Measurements from ENCODE around the gene NEDD4L. TPM values are rescaled to one million over a fixed set of nuclear protein-coding genes. Genes with fewer than 3 reads are reported as not detected.
"Not testable (repeated sequence)": the region's sequence is repeated elsewhere in the genome, so short reads cannot be mapped to it uniquely, and the experiment has no call there.

The NEDD4L gene
- total and polyA plus RNA-seq, 2 experiments from 2014 or later, result 36.2 to 72.3 TPM

DNA sequence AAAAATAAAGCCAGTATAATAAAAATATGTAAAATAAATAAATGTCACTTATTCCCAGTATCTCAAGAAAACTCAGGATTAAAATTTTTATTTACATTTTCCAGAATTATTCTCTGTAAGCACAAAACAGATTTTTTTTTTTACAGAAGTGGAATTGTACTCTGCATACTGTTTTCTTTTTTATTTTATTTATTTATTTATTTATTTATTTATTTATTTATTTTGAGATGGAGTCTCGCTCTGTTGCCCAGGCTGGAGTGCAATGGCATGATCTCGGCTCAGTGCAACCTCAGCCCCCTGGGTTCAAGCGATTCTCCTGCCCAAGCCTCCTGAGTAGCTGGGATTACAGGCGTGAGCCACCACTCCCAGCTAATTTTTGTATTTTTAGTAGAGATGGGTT is 336.1 kb downstream of the NEDD4L start:
- H3K4me3 ChIP-seq; H3K9me3 Mint-ChIP-seq; H3K4me3 Mint-ChIP-seq; H3K27ac Mint-ChIP-seq; H4K20me1 ChIP-seq (replicated peaks; ENCODE audit: insufficient read depth); H3K4me1 ChIP-seq (ENCODE audit: insufficient read depth); H3K27me3 Mint-ChIP-seq (ENCODE audit: insufficient read depth, low read depth, poor library complexity); H3K36me3 ChIP-seq (ENCODE audit: insufficient read depth); H3K4me2 ChIP-seq; H3K27me3 ChIP-seq (ENCODE audit: insufficient read depth); H2AFZ ChIP-seq; H3K27ac ChIP-seq (ENCODE audit: low read depth); ATAC-seq; H3F3A ChIP-seq (replicated peaks; ENCODE audit: low read depth); H3K79me2 ChIP-seq (replicated peaks; ENCODE audit: insufficient read depth); H3K9me2 ChIP-seq (ENCODE audit: insufficient read depth); H3K4me1 Mint-ChIP-seq; DNase-seq (ENCODE audit: low spot score): not testable (repeated sequence)
- H3K36me3 Mint-ChIP-seq (ENCODE audit: low read depth), result peaks cover 40% of the 10 kb centered on the region

DNA sequence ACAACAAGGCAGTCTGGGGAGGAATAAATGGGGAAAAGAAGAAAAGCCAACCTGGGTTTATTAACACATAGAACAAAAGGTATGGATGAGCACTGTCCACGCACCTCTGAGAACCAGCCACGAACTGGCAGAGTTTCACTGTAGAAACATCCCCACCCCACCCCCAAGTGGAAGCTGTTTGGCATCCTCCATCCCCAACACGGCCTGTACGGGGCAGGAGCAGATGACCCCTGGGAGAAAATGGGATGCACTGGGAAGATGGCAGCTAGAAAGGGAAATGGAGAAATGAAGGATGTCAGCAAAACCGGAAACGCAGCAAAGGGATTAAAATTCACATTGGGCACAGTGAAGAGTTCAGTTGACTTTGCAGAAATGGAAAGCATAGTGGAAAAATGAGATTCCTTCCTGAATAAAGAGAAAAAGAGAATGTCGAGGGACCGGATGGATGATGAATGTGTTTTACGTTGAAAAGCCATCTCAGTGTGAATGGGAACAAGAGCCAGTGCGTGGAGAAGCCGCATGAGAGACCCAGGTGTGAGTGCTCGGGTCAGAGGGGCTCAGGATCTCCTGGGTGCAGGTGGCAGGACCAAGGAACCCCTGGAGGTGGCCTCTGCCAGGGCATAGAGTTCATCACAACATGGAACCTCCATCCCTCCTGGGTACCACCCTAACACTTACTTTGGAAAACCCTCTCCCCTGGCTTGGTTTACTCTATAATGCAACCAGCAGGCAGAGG is 337.8 kb downstream of the NEDD4L start:
- Histone ChIP-seq H3K4me2 (no peak overlapping the region), H3K4me1 (ENCODE audit: insufficient read depth) (no peaks in the 10 kb centered on the region; the same call in 1 of the 2 replicates), H3K9me2 (ENCODE audit: insufficient read depth) (no peaks in the 10 kb centered on the region), H2AFZ (no peak overlapping the region), H3K27ac (ENCODE audit: low read depth) (no peak overlapping the region), H3K79me2 (replicated peaks; ENCODE audit: insufficient read depth) (no peaks in the 10 kb centered on the region), H3K27me3 (ENCODE audit: insufficient read depth) (no peaks in the 10 kb centered on the region), H3F3A (replicated peaks; ENCODE audit: low read depth) (no peaks in the 10 kb centered on the region), H3K36me3 (ENCODE audit: insufficient read depth) (no peaks in the 10 kb centered on the region; the same call in none of the 2 replicates), H4K20me1 (replicated peaks; ENCODE audit: insufficient read depth) (no peaks in the 10 kb centered on the region), H3K4me3 (no peak overlapping the region)
- H3K36me3 Mint-ChIP-seq (ENCODE audit: low read depth), result peaks cover 32% of the 10 kb centered on the region
- TF ChIP-seq, protein P1, sequence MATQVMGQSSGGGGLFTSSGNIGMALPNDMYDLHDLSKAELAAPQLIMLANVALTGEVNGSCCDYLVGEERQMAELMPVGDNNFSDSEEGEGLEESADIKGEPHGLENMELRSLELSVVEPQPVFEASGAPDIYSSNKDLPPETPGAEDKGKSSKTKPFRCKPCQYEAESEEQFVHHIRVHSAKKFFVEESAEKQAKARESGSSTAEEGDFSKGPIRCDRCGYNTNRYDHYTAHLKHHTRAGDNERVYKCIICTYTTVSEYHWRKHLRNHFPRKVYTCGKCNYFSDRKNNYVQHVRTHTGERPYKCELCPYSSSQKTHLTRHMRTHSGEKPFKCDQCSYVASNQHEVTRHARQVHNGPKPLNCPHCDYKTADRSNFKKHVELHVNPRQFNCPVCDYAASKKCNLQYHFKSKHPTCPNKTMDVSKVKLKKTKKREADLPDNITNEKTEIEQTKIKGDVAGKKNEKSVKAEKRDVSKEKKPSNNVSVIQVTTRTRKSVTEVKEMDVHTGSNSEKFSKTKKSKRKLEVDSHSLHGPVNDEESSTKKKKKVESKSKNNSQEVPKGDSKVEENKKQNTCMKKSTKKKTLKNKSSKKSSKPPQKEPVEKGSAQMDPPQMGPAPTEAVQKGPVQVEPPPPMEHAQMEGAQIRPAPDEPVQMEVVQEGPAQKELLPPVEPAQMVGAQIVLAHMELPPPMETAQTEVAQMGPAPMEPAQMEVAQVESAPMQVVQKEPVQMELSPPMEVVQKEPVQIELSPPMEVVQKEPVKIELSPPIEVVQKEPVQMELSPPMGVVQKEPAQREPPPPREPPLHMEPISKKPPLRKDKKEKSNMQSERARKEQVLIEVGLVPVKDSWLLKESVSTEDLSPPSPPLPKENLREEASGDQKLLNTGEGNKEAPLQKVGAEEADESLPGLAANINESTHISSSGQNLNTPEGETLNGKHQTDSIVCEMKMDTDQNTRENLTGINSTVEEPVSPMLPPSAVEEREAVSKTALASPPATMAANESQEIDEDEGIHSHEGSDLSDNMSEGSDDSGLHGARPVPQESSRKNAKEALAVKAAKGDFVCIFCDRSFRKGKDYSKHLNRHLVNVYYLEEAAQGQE (IDR thresholded peaks at IDR 0.05; ENCODE audit: unreplicated experiment), result no peak
- TF ChIP-seq EZH2 (IDR thresholded peaks at IDR 0.05; ENCODE audit: low read depth, unreplicated experiment) (no peak), JUNB (IDR thresholded peaks at IDR 0.05; ENCODE audit: unreplicated experiment) (no peak), POLR2AphosphoS5 (IDR thresholded peaks at IDR 0.05; ENCODE audit: low read depth) (no peak), NANOG (IDR thresholded peaks at IDR 0.05; ENCODE audit: borderline replicate concordance) (no peak), ZNF331 (CRISPR knock-in tag; IDR thresholded peaks at IDR 0.05; ENCODE audit: low read depth) (no peak), EZH2phosphoT487 (IDR thresholded peaks at IDR 0.05; ENCODE audit: unreplicated experiment) (no peak)
- H3K4me1 Mint-ChIP-seq, result peaks cover 5% of the 10 kb centered on the region; the same call in 2 of the 3 replicates
- H3K27me3 Mint-ChIP-seq (ENCODE audit: insufficient read depth, low read depth, poor library complexity), result peaks cover 2% of the 10 kb centered on the region
- ATAC-seq (no peak), DNase-seq (ENCODE audit: low spot score) (no peak)
- peak overlapping the region; percentile 24; the same call in 1 of the 2 replicates for H3K27ac Mint-ChIP-seq
- no peaks in the 10 kb centered on the region for H3K9me3 Mint-ChIP-seq
- H3K4me3 Mint-ChIP-seq, result no peak overlapping the region
